ENCODE data around the gene ATG5.

- no peak for TF ChIP-seq CTCF (IDR thresholded peaks at IDR 0.05)
- TF ChIP-seq POLR2AphosphoS5 (IDR thresholded peaks at IDR 0.05; ENCODE audit: low read depth, low read length) = no peak
- TF ChIP-seq REST (IDR thresholded peaks at IDR 0.05; ENCODE audit: insufficient read depth in 1 of 2, low read depth in 2 of 2, low read length in 1 of 2) = no peak
- no peak for TF ChIP-seq SIN3A (IDR thresholded peaks at IDR 0.05; ENCODE audit: borderline replicate concordance, insufficient read depth, low read depth, low read length)
- no peak for TF ChIP-seq TCF7L2 (IDR thresholded peaks at IDR 0.05; ENCODE audit: low read depth, low read length)
Measured at GRCh38 chr6:106155219-106155830, 170.2 kb downstream of the ATG5 start.

Measured in Panc1 (cell line).